Mesenteric fat pad (tissue), 1 donor: Measurements from ENCODE around the gene C1orf94. TPM values are rescaled to one million over a fixed set of nuclear protein-coding genes. Genes with fewer than 3 reads are reported as not detected.

Experiments
- DNase-seq: peaks from one replicate; pipeline ENCODE4 v3.0.0-alpha.2; 2020; ENCODE audit warnings: low spot score
- long read RNA-seq: library from polyadenylated mRNA; unstranded; transcript quantifications from one replicate; pipeline ENCODE4 v2.0.0, GENCODE V29; 2020
- total RNA-seq: library from RNA; stranded (reverse); fragmentation: NEBNext Ultra II Directional; extraction: Animal tissue kit (Norgen Biotek cat#: 25700); gene quantifications from one replicate; pipeline ENCODE4 v1.2.1, GENCODE V29; 2021
- donor health status: DM: yes; HTN: yes; CAD: no.

C1orf94 gene, protein sequence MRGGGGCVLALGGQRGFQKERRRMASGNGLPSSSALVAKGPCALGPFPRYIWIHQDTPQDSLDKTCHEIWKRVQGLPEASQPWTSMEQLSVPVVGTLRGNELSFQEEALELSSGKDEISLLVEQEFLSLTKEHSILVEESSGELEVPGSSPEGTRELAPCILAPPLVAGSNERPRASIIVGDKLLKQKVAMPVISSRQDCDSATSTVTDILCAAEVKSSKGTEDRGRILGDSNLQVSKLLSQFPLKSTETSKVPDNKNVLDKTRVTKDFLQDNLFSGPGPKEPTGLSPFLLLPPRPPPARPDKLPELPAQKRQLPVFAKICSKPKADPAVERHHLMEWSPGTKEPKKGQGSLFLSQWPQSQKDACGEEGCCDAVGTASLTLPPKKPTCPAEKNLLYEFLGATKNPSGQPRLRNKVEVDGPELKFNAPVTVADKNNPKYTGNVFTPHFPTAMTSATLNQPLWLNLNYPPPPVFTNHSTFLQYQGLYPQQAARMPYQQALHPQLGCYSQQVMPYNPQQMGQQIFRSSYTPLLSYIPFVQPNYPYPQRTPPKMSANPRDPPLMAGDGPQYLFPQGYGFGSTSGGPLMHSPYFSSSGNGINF
- total RNA-seq: not detected
- long read RNA-seq: 0 reads

DNA sequence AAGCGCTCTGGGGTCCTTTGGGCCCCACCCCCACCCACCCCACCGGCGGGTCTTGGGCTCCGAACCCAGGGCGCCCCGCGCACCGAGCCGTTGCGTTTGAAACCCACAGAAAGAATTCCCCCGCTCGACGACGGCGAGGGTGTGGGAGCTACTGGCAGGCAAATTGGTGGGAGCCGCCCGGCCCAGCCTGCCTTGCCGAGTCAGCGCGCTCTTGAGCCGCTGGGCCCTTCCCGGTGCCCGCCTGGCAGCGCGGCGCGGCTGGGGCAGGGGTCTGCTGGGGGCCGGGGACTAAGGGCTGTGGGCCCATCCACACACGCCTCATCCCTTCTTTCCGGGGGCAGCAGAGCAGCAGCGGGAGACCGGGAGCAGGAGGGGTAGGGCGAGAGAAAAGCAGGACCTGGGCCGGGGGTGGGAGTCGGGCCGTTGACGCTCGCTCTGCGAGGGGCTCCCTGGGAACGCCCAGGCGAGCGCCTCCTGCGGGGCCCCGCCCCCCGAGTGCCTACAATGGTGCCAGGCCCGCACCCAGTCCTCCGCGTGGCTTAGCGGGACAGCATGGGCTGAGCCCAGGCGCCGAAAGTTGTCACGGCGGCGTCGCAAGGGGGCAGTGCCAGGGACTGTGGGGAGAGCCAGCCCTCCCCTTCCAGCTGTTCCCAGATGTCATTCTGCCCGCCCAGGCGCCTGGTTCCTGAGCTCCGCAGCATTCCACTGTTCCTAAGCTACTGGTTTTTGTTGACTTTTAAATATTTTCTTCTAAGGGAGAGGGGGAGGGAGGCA lies at the start of gene C1orf94:
TSS of gene C1orf94 (plus strand) at position 78 of the 774 bp plus-strand sequence. CDS start 883 bp downstream, outside the sequence.
- no peak for DNase-seq

DNA sequence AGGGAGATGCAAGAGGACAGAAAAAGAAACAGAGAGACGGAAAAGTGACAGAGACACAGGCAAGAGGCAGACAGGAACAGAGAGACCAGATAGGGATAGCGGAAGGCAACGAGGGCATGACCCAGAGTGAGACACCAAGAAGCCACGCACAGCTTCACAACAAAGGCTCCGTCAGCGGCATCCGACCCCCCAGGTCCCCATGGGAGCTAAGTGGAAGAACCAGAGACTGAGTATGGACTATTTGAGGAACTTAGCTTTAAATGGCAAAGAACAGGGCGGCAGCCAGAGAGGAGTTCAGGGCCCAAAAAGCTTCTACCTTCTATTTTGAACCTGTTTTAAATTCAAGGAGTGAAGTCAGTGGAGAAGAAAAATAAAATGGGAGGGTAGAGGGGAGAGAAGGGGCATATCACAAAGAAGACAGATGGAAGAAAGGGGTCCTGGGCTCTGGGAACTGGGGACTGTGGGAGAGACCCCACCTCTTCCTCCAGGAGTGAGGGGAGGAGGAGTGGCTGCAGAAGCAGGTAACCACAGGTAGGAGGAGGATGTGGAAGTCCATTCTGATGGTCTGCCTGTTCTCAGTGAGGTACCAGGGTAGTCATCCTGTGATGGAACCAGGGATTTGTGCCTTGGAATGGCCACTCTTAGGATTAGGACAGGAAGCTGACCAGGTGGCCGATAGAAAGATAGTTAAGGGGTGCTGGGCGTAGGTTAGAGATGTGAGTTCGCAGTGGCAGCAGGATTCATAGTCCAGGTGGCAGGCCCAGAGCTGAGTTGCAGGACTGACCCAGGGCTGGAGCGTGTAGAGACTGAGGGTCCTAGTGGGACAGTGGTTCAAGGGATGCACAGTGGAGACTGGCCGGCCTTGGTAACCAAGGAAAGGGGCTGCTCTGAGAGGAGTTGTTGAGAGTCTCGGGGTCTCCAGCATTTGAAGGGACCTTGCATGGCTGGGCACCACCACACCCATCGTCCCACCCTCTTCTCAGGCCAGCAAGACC lies 49.4 kb upstream of the C1orf94 start:
- no peak for DNase-seq

DNA sequence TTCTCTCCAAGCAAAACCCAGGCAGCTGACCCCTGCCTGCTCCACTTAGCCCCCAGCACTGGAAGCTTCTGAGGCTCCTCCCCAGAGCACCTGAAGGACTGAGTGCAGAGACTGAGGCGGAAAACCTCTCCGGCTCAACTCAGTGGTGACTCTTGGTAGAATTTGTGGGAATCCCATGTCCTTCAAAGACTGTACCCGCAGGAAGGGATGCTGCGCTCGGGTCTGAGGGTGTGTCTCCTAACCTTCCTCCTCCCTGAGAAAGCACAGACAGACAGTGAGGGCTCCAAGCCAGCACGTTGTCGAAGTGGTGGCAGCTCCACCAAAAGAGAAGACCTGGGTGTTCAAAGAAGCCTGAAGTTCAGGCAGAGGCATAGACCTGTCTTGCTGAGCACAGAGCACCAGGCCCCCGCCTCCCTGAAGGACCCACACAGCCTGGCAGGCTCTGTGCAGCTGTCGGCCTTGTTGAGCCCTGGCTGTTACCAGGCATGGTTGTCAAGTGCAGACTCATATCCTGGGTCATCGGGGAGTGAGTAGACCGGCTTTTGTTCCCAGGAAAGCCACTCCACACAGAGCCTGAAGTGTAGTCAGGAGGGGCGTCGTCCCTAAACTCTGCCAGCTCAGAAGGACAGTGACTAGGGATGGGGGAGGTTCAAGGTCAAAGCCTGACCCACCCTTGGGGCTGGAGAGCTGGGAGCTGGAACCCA lies 48.4 kb upstream of the C1orf94 start:
- DNase-seq: no peak

DNA sequence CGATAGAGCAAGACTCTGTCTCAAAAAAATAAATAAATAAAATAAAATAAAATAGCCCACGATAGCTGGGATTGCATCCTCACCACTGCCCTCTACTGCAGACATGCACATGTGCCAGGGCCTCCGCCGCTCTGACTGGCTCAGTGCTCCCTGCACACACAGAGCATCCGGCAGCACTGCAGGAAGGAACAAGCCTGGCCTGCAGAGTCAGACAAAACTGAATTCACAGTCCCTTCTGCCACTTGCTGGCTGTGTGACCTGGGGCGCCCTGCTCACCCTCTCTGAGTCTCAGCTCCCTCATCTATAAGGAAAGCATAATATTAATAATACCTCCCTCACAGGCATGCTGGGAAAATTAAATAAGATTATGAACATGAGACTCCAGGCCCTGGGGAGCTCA lies 47.1 kb upstream of the C1orf94 start:
- DNase-seq: no peak

DNA sequence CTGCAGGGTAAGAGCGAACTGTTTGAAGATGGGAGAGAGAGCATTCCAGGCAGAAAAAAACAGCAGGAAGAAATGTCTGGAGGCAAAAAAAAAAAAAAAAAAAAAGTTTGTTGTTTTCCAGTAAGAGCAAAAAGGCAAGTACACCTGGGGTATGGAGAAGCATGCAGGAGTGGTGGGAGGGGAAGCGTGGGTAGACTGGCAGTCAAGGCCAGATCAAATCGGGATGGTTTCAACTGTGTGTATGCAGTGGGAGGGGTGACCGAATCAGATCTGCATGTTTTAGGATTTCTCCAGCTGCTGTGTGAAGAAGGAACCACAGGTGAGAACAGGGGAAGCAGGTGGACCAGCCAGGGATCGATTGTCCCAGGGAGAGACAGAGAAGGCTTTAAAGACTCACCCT lies 46.4 kb upstream of the C1orf94 start:
- DNase-seq: no peak

DNA sequence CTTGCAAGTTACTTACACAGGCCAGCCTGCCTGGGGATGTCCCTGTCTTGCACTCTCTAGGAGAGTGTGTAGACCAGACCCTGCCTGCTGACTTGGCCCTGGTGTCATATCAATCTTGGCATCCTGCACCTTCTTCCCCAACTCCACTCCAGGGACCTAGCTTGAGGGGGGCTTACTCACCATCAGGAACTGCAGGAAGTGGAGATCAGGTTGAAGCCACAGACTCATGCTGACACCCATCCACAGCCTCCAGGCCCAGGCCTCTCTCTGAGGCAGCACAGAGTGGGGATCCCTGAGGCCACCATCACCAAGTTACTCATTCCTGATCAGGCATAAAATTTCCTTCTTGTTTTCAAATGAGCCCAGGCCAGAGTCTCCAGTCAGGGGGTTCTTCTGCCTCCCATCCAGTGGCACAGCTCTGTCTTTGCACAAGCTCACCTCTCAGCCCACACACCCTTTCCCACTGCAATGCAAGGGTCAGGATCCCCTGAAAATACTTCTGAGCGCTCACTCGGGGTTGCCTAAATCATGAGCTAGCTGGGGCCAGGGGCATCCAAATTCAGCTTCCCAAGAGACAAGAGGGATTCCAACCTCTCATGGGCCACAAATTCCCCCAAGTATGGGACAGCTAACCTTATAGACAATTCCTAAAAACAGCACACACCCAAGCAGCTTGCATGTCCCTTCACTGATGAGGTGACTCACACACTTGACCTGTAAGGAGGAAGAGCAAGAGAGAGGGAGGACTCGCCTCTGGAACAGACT lies 45.1 kb upstream of the C1orf94 start:
- DNase-seq: no peak

DNA sequence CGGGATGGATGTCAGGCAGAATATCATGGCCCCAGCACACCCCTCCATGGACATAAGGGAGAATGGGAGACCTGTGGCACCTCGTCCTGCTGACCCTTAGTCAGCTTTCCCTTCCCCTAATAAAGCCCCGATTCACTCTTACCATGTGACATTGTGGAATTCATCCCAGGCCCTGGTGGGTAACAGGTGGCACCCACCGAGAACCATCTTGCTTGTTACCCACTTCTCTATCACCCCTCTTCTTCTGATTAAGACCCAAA lies 44.6 kb upstream of the C1orf94 start:
- DNase-seq: no peak

DNA sequence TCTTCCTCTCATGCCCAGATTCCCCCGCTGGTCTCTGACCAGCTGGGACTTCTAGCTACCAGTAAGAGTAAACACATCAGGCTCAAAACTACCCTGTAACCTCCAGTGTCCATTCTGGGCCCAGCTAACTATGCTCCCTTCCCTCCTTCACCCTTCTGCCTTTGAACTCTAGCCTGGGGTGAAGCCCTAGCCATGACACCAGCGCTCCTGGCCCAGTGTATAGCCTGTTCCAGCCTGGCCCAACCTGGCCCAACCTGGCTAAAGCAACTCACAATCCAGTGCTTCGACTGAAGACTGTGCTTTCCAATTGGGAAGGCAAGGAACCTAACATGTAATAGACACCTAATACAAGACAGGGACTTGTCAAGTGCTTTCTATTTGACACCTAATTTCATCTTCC lies 39.3 kb upstream of the C1orf94 start:
- DNase-seq: no peak

DNA sequence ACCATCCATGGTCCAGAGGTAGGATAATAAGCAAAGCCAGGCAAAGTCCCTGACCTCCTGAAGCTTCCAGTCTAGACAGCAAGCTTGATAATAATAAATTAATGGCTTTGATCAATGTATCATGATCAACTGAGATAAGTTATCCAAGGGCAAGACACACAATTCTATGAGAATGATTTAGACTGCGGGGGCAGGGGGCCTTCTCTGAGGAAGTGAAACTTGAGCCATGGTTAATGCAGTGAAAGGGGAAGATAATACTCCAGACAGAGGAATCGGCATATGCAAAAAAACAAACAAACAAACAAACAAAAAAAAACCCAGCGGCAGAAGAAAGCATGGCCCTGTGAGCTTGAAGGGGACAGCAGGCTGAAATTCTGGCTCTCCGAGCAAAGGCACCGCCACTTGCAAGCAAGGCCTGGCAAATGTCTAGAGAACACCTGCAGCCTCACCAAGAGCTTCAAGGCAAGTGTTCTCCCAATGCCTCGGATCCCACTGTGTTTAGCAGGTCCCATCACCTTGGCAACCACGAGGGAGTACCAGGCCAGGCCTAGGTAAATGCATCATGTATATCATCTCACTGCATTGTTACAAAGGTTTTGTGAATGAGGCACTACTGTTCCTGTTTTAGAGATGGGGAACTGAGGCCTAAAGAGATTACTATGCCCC lies 36.6 kb upstream of the C1orf94 start:
- no peak for DNase-seq

DNA sequence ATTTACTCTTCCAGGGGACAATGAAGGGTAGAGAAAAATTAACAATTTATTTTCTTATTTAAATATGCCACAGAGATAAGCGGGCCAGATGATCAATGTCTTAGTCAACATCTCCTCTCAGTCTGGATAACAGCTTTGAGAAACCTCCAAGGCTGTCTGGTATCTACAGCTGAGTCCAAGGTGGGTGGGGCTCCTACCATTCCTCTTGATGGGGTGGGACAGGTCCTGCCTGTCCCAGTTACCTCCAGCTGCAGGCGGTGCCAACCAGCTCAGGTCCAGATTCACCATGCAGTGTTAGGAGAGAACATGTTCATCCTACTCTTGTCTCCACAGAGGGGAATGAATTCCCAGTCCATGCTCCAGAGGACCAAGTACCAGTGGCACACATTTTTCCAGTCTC lies 32.7 kb upstream of the C1orf94 start:
- no peak for DNase-seq

DNA sequence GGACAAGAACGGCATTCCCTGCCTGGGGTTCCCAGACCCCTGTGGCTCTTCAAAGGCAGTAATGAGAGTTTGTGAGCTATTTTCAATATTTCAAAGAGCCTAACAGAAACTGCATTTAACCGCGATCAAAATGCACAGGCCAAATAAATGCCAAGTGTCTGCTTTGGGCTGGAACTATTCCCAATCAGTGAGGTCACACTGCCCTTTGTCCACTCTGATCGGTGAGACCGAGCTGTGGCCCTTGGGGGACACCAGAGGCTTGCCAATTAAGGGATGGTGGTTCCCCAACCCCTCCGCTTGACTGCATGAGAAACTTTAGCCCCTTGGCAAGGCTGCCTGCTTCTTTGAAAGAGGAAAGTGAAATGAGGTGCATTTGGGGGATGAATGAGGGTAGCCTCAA lies 31.9 kb upstream of the C1orf94 start:
- no peak for DNase-seq

DNA sequence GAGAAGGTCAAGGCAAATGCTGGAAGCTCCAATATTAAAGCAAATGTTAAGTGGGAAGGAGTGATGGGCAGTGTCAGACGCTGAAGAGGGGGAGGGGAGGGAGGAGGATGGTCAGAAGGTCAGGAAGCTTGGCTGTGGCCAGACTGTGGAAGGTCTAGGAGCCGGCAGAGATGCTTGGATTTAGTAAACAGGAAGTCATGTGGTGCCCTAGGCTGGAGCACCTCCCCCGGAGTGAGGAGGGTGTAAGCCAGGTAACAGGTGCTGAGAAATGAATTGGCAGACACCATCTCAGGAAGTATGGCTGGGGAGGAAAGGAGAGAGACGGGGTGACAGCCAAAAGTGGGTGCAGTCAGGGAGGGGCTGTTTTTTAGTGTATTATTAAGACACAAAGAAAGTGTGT lies 29.4 kb upstream of the C1orf94 start:
- DNase-seq: no peak

DNA sequence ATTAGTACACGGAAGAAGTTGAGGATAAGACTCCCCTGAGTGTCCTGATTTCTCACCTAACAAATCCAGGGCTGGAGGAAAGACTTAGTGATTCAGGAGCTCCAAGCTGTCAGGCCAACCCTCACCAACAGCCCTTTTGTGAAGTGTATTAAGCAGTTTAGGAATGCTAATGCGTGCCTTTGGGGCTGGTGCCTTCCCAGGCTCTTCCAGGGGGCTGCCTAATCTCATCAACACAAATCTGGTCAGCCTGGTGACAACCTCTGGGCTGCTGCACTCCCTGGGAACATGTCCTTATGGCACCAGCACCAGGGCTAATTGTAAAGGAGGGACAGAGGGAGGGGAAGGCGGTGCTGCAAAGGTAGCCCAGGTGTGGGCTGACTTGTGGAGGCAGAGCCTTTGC lies 27.2 kb upstream of the C1orf94 start:
- no peak for DNase-seq

DNA sequence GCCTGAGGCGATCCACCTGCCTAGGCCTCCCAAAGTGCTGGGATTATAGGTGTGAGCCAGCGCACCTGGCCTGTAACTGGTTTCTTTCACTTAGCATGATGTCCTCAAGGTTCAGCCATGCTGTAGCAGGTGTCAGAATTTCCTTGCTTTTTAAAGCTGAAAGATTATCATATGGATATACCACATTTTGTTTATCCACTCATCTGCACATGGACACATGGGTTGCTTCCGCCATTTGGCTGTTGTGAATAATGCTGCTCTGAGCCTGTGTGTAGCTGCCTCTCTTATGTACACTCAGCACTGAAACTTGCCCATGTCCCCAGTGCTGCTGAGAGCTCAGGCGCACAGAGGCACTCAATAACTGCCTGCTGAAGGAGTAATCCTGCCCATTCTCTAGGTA lies 23.5 kb upstream of the C1orf94 start:
- DNase-seq: no peak

DNA sequence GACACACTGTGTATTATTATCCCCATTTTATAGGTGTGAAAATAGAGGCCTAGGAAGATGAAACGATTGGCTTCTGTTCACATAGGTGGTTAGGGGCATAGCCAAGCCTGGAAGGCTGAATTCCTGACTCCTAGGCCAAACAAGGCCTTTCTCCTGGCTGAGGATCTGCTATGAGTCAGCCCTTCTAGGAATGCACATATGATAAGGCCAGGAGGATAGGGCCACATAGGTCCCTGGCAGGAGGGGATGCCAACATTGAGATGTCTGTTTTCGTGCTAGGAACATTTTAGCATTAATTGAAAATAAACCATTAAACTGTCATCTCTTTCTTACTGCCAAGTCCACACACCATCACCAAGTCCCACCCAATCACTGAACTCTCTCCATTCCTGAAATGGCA lies 20.8 kb upstream of the C1orf94 start:
- DNase-seq: no peak

DNA sequence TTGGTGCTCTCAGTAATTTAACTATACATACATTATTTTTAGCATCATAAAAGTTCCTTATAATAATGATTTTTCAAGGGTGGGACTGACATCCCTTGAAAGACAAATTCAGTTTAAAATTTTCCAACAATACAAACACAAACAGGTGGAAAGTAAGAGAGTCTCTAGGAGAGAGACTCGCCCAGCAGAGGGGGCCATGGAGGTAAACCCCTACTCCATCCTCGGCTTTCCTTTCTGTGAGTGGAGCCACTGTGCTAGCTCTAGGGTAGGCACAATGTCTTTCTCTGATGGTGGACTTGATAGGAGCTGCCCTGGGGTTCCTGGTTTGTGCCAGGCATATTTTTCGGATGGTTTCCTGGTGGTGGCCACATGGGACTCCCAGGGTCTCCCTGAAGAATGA lies 20.0 kb upstream of the C1orf94 start:
- no peak for DNase-seq

DNA sequence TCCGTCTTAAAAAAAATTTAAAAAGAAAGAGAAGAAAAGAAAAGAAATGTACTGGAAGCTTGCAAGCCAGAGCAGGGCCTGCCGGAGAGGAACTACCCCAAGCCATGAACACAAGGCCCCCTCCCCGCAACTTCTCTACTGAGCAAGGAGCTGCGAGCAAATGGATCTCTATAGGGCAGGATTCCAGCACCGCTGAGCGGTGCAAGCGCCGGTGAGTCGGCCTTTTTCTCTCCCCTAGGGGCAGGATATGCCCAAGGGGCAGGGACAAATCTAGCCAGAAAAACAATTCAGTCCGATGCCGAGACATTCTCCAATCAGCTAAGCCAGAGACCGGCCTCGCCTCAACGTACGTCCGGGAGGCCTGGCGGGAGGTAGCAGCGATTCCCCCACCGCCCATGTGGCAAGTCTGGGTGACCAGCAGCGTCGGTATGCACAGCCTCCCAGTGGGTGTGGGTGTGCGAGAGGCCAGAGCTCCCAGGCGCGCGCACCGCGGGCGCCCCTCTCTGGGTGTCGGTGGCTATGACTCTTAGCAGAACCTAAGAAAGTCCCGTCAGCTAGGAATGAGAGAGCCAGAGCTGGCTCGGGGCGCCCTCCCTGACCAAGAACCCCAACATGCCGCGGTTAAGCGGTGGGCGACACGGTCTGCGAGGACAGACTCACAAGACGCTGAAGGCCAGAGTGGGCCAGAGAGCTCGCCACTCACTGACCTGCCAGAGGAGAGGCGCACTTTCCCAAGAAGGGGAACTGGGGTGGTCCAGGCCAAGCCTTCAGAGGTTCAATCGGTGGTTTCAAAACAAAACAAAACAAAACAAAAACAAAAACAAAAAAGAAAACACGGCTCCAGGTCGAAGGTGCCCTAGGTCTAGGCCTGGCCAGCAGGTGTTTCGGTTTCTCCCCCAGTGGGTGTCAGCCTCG lies 13.6 kb upstream of the C1orf94 start:
- no peak for DNase-seq
